PFSK-1 (cell line): Measurements from ENCODE around the gene COMMD6. TPM values are rescaled to one million over a fixed set of nuclear protein-coding genes. Genes with fewer than 3 reads are reported as not detected.

Experiments used
- FOXP2 ChIP-seq: optimal IDR thresholded peaks from 2 replicates; pipeline ENCODE3; 2011; ENCODE audit warnings: borderline replicate concordance, control low read depth, inconsistent platforms; ENCODE audit not compliant: insufficient read depth; ENCODE audit errors: extremely low read length, extremely low read depth
- POLR2AphosphoS5 ChIP-seq: IDR thresholded peaks from 2 replicates; pipeline ENCODE4 v1.6.1; 2012; ENCODE audit warnings: low read depth, mild to moderate bottlenecking, control low read depth, low read length, moderate library complexity
- SIN3A ChIP-seq: IDR thresholded peaks from 2 replicates; pipeline ENCODE4 v1.6.1; 2012; ENCODE audit warnings: mild to moderate bottlenecking, low read length, moderate library complexity, borderline replicate concordance; ENCODE audit not compliant: insufficient read depth
- TAF1 ChIP-seq: IDR thresholded peaks from 2 replicates; pipeline ENCODE4 v1.6.1; 2012; ENCODE audit warnings: low read length, control low read depth, borderline replicate concordance; ENCODE audit not compliant: insufficient read depth
- polyA plus RNA-seq: library from polyadenylated mRNA; unstranded; fragments of >200 nt; gene quantifications from one replicate; pipeline ENCODE4 v1.2.1, GENCODE V29; 2012; ENCODE audit warnings: low read depth, missing spikeins; ENCODE audit not compliant: insufficient read length
- TF ChIP-seq, protein P1 (sequence below), 2 experiments: IDR thresholded peaks; 2 replicates each; pipeline versions ENCODE4 v1.6.1 to v1.8.0; 2011 to 2012; ENCODE audit warnings: low read depth in 2 of 2, low read length in 2 of 2, control low read depth in 1 of 2, inconsistent platforms in 1 of 2, mild to moderate bottlenecking in 1 of 2, moderate library complexity in 1 of 2; ENCODE audit not compliant: insufficient read depth in 1 of 2

Gene COMMD6
- 77.4 TPM for polyA plus RNA-seq

DNA sequence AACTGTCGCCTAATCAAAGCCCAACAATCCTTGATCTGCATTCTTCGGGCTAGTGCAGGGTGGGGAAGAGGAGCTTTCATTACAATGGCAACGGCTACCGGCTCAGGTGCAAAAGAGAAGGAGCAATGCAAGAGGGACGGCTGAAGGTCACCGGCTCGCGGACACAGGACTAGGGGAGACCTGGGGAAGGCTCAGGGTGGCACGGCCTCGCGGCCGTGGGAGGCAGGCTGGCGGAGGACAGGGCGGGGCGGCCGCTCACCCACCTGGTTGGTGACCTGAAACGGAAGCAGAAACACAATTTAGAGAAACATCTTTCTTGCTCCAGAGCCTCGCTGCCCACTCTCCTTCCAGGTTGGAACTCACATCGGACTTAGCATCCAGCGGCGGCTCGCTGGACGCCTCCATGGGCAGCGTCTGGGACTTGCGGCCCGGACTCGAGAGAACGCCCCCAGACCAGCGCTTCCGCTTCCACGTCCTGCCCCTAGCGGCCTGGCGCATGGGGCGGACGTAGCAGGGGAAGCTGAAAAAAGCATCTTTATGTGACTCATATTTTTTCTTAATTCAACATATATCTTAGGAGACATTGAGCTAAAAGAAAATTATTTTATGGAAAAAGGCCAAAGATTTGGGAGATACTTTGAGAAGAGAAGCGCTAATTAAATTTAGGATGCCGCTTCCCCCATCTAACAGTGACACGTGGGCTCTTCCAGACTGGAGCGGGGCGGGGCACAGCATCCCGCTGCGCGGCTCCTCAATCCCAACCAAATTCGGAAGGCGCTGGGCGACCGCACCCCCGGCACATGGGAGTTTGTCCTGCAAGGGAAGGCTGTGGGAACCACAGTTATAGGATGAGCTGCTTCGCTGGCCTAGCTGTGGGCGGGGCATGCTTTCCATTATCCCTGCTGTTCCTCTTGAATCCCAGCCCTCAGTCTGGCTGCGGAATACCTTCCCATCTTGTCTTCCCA is at the start of gene COMMD6:
Gene COMMD6 (minus strand): TSS at position 441 of the 965 bp plus-strand sequence. CDS start 36 bp downstream, at position 405.
- peak; percentile 84 for TF ChIP-seq POLR2AphosphoS5
- peak; percentile 4; the same call in 1 of the 2 replicates for TF ChIP-seq SIN3A
- TF ChIP-seq, protein P1, sequence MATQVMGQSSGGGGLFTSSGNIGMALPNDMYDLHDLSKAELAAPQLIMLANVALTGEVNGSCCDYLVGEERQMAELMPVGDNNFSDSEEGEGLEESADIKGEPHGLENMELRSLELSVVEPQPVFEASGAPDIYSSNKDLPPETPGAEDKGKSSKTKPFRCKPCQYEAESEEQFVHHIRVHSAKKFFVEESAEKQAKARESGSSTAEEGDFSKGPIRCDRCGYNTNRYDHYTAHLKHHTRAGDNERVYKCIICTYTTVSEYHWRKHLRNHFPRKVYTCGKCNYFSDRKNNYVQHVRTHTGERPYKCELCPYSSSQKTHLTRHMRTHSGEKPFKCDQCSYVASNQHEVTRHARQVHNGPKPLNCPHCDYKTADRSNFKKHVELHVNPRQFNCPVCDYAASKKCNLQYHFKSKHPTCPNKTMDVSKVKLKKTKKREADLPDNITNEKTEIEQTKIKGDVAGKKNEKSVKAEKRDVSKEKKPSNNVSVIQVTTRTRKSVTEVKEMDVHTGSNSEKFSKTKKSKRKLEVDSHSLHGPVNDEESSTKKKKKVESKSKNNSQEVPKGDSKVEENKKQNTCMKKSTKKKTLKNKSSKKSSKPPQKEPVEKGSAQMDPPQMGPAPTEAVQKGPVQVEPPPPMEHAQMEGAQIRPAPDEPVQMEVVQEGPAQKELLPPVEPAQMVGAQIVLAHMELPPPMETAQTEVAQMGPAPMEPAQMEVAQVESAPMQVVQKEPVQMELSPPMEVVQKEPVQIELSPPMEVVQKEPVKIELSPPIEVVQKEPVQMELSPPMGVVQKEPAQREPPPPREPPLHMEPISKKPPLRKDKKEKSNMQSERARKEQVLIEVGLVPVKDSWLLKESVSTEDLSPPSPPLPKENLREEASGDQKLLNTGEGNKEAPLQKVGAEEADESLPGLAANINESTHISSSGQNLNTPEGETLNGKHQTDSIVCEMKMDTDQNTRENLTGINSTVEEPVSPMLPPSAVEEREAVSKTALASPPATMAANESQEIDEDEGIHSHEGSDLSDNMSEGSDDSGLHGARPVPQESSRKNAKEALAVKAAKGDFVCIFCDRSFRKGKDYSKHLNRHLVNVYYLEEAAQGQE (IDR thresholded peaks at IDR 0.05; ENCODE audit: insufficient read depth in 1 of 2, low read depth in 2 of 2, low read length in 2 of 2), result no peak
- TF ChIP-seq TAF1, result peak; percentile 73; the same call in 1 of the 2 replicates
- TF ChIP-seq FOXP2, result no peak

DNA sequence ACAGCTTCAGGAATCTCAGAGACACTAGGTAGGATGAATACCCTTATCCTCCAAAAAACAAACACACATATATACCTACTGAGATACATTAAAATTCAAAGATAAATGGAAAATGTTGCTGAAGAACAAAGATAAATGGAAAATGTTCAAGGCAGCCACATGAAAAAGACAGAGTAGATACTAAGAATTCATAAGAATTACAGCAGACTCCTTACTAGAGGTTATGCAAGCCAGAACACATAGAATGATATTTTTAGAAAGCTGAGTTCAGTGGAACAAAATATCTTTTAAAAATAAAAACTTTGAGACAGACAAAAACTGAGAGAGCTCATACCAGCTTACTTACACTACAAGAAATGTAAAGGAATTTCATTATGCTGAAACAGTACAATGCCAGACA is 47.5 kb upstream of the COMMD6 start:
- TF ChIP-seq TAF1 (no peak), POLR2AphosphoS5 (no peak), FOXP2 (no peak), SIN3A (no peak)
- TF ChIP-seq, protein P1 (IDR thresholded peaks at IDR 0.05; ENCODE audit: insufficient read depth in 1 of 2, low read depth in 2 of 2, low read length in 2 of 2), result no peak

DNA sequence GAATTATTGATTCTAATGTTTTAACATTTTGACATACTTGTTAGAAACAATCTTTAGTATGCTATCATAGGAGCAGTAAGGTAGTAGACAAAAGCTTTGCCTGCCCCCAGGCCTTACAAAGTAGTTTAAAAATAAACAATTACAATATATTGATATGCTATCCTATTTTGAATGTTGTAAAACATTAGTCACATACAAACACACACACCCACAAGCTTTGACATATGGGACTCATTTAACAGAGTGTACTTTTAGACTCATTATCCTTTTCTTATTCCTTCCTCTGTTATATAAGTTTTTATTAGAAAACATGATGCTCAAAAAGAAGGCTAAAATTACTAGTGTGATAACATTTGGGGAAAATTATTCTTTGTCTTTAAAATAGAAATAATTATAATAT is 45.5 kb upstream of the COMMD6 start:
- TF ChIP-seq POLR2AphosphoS5 (no peak), TAF1 (no peak), SIN3A (no peak), FOXP2 (no peak)
- TF ChIP-seq, protein P1 (IDR thresholded peaks at IDR 0.05; ENCODE audit: insufficient read depth in 1 of 2, low read depth in 2 of 2, low read length in 2 of 2), result no peak

DNA sequence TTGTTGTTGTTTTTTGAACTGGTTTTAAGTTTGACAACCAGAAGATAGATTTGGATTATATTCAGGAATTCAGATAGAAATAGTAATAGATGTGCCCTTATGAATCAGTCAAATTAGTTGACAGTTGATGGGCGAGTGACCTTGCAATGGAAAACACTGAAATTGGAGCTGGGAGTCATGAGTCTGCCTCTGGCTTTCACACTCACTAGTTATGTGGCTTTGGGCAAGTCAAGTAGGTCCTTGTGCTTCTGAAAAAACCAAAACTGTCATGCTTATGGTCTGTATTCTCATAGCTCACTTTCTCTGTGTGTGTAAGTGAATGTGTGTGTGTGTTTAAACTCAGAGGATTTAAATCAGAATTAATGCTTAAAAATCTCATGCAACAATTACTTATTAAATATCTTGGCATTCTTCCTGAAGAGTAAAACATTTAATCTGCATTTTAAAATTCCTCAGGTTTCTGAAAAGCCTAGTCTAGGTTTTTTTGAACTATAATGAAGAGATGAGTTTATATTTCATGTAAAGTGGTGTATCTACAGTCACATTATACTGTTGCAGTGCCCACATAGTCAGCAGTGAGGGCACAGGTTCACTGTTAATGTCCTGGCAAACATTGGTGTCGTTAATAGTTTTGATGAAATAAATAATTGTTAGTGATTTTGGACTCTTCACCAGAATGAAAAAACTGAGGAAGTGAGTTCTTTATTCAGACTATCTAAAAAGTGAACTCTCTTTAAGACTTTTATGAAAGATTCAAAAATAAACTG is 44.4 kb upstream of the COMMD6 start:
- TF ChIP-seq, protein P1 (IDR thresholded peaks at IDR 0.05; ENCODE audit: insufficient read depth in 1 of 2, low read depth in 2 of 2, low read length in 2 of 2), result no peak
- TF ChIP-seq SIN3A (no peak), TAF1 (no peak), FOXP2 (no peak), POLR2AphosphoS5 (no peak)
